Heart left ventricle (tissue), 16 donors: ENCODE data around the gene ZNF514. TPM values are rescaled to one million over a fixed set of nuclear protein-coding genes. Genes with fewer than 3 reads are reported as not detected.
"Not testable (repeated sequence)": the region's sequence is repeated elsewhere in the genome, so short reads cannot be mapped to it uniquely, and the experiment has no call there.

Experiments used
- ATAC-seq, 4 donors: fragments of 200-7000 bp; cut with Tn5 transposase; one replicate each; pipeline ENCODE4 v1.9.1; 2020 to 2022; ENCODE audit warnings: moderate library complexity in 4 of 4, mild to moderate bottlenecking in 3 of 4, moderate number of reproducible peaks in 1 of 4
- DNase-seq, 5 donors: peaks; one replicate each; pipeline ENCODE4 v3.0.0-alpha.2; 2020
- H3K27ac ChIP-seq, 12 donors: fragments of 200-600 bp; sonication (generic) in 4 of 12; one replicate each; pipeline versions ENCODE4 v1.5.0 to v1.8.0; 2016 to 2022; ENCODE audit warnings: mild to moderate bottlenecking in 2 of 12
- H3K27me3 ChIP-seq, 9 donors: fragments of 200-600 bp; sonication (generic) in 2 of 9; one replicate each; pipeline versions ENCODE4 v1.5.1 to v1.8.0; 2016 to 2022; ENCODE audit warnings: mild to moderate bottlenecking in 3 of 9
- H3K36me3 ChIP-seq, 9 donors: fragments of 200-600 bp; sonication (generic) in 2 of 9; one replicate each; pipeline versions ENCODE4 v1.5.0 to v1.8.0; 2018 to 2022; ENCODE audit warnings: mild to moderate bottlenecking in 2 of 9
- H3K4me1 ChIP-seq, 12 donors: fragments of 200-600 bp; sonication (generic) in 4 of 12; one replicate each; pipeline versions ENCODE4 v1.5.0 to v1.8.0; 2016 to 2022; ENCODE audit warnings: mild to moderate bottlenecking in 3 of 12
- H3K4me3 ChIP-seq, 12 donors: fragments of 200-600 bp; sonication (generic) in 4 of 12; one replicate each; pipeline versions ENCODE4 v1.5.0 to v1.8.0; 2017 to 2022; ENCODE audit warnings: mild to moderate bottlenecking in 9 of 12, moderate library complexity in 4 of 12
- H3K9me3 ChIP-seq, 12 donors: fragments of 200-600 bp; sonication (generic) in 4 of 12; one replicate each; pipeline versions ENCODE4 v1.5.0 to v1.8.0; 2016 to 2022; ENCODE audit warnings: mild to moderate bottlenecking in 1 of 12
- POLR2A ChIP-seq, 2 donors: fragments of 450-650 bp; IDR thresholded peaks; one replicate each; pipeline ENCODE4 v1.6.1; 2017; ENCODE audit warnings: antibody characterized with exemption in 2 of 2, mild to moderate bottlenecking in 2 of 2, moderate library complexity in 2 of 2
- WGBS, 4 donors: extraction: QIAGEN DNeasy Blood & Tissue Kit in 2 of 4; methylation state at CpG; one replicate each; pipeline versions ENCODE4 v1.1.5 to v1.1.7; 2013 to 2018; 5-methylcytosine and 5-hydroxymethylcytosine counted together
- intact Hi-C, 10 donors: fragments of 100-400 bp; cut with DNase I; formaldehyde crosslinking; loops; one replicate each; pipeline versions ENCODE4 v1.11.1 to v1.14.2; 2022
- polyA plus RNA-seq, 2 donors: library from polyadenylated mRNA; stranded (reverse); fragments of 200-250 nt; gene quantifications; one replicate each; pipeline ENCODE4 v1.2.3, GENCODE V29; 2013
- total RNA-seq, 9 donors: library from RNA; depleted of rRNA in 2 of 9; stranded (reverse); fragments of >200 nt in 2 of 9; fragmentation: NEBNext Ultra II Directional in 3 of 9; extraction: Animal tissue kit (Norgen Biotek cat#: 25700) in 3 of 9; gene quantifications; one replicate each; pipeline versions ENCODE4 v1.1.0 to v1.2.4, GENCODE V29; 2016 to 2023
- TF ChIP-seq, protein P1 (sequence below), 12 donors: fragments of 200-600 bp; sonication (generic) in 4 of 12; IDR thresholded peaks; one replicate each; pipeline versions ENCODE4 v1.5.0 to v1.8.0; 2018 to 2022; ENCODE audit warnings: antibody characterized with exemption in 12 of 12, mild to moderate bottlenecking in 5 of 12
- donor health status: ischemic (EF 13 %, LVEDD 7.1; RV severe dilation, severe dysfunction).
- donor health status: healthy with polysubstance abuse.
- donor health status: DM: no; HTN: yes; CAD: no.
- donor health status: DM: no; HTN: no; CAD: no.
- donor health status: ischemic (EF 25% LVEDD 6.9; RV normal size, moderate dysfunction).
- donor health status: ischemic (EF 25% LVEDD 5.7; RV mildly dilated, moderate dysfunction).
- donor health status: healthy.
- donor health status: DM: yes; HTN: yes; CAD: no.
- donor health status: ischemic (EF 35%, LVEDD 5.7; RV mildly dilated, moderate dysfunction).
- donor health status: nonischemic (EF 11% LVEDD 7.7; RV severe dilation, severe dysfunction).
- donor health status: DM: yes; HTN: yes; CAD: no.
- donor health status: PGD.
- donor health status: ischemic (EF 29% LVEDD 5.4; RV normal size, mild dysfunction).
- donor health status: nonischemic (EF 23%, LVEDD 6.1; RV moderate dilation, normal function).

The ZNF514 gene
- total and polyA plus RNA-seq, 11 donors, result 6.1 to 16.8 (median 11.2) TPM

DNA sequence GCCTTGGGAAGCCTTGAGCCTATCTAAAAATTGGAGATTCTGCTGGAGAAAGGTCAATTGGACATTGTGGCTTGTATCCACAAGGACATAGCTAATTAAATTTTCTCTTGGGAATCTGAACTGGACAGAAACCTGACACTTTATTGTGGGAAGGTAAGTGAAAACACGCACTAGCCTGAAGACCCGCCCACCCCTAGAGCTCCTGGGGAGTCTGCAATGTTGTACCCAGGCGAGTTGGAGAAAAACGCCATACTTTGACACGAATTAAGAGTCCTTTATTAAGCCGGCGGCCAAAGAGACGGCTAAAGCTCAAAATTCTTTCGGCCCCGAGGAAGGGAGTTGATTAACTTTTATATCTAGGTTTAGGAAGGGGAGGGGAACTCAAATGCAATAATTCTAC is 46.4 kb upstream of the ZNF514 start:
- WGBS, 4 donors, result 46 to 56% (median 52%) methylated on average over 10 of the region's 10 CpGs
- H3K4me3 ChIP-seq, result peak overlapping the region in 5 of 12 donors; percentile 73 to 94 (median 76)

DNA sequence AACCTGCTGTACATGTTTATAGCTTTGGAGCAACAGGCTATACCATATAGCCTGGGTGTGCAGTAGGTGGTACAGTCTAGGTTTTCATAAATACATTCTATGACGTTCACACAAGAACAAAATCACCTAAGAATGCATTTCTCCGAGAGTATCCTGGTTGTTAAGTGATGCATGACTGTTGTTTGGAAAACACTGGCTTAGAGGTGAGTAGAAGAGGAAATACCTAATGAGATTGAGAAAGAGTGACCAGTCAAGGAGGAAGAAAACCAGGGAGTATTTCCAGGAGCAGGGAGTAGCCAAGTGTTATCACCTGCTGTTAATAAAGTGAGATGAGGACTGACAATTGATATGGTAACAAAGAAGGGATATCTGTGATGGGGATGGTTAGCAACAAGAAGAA is 44.7 kb upstream of the ZNF514 start:
- 90 to 95% (median 92%) methylated on average over 2 of the region's 2 CpGs for WGBS, 4 donors
- no peak for ATAC-seq
- intact Hi-C loops, result loop anchor here in 1 of 10 donors (10.0 kb wide), 1 partner anchor 80 kb away; the partner anchor contains the start of gene MRPS5

More for the DNA sequence above, 46.4 kb upstream of the ZNF514 start:
- Histone ChIP-seq H3K36me3 (peaks cover 0 to 15% (median 0%) of the 10 kb centered on the region in 9 donors), H3K9me3 (peaks cover 0 to 21% (median 11%) of the 10 kb centered on the region in 12 donors), H3K4me1 (peaks cover 0 to 21% (median 10%) of the 10 kb centered on the region in 12 donors), H3K27ac (peak overlapping the region in 1 of 12 donors; percentile 94), H3K27me3 (no peaks in the 10 kb centered on the region)
- ATAC-seq (no peak), DNase-seq (no peak)
- intact Hi-C loops, result loop anchor here in 6 of 10 donors (2.0 to 10.0 kb wide), 7 partner anchors 39 to 129 kb away; partner anchors contain the start of genes ZNF2 (in 4 of the 6) and MRPS5 (in 2 of the 6)
- TF ChIP-seq, protein P1, sequence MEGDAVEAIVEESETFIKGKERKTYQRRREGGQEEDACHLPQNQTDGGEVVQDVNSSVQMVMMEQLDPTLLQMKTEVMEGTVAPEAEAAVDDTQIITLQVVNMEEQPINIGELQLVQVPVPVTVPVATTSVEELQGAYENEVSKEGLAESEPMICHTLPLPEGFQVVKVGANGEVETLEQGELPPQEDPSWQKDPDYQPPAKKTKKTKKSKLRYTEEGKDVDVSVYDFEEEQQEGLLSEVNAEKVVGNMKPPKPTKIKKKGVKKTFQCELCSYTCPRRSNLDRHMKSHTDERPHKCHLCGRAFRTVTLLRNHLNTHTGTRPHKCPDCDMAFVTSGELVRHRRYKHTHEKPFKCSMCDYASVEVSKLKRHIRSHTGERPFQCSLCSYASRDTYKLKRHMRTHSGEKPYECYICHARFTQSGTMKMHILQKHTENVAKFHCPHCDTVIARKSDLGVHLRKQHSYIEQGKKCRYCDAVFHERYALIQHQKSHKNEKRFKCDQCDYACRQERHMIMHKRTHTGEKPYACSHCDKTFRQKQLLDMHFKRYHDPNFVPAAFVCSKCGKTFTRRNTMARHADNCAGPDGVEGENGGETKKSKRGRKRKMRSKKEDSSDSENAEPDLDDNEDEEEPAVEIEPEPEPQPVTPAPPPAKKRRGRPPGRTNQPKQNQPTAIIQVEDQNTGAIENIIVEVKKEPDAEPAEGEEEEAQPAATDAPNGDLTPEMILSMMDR (IDR thresholded peaks at IDR 0.05), result no peak
- TF ChIP-seq POLR2A (IDR thresholded peaks at IDR 0.05), result no peak

DNA sequence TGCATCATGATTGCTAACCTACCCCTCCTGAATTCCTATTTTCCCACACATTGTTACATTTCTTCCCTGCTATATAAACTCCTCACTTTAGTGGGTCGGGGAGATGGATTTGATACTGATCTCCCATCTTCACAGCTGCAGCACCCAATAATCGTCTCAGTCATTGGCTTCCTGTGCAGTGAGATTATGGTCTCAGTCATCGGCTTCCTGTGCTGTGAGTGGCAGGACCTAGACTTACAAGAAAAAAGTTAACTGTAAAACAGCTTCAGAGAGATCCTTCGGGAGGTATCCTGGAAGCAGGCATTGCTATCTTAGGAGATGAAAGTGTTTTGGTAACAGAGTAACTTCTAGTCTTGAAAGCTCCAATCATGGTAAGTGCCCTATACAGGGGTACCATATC is 44.3 kb upstream of the ZNF514 start:
- 74 to 81% (median 76%) methylated on average over 4 of the region's 4 CpGs for WGBS, 4 donors
- ATAC-seq (no peak), DNase-seq (no peak)
- Histone ChIP-seq H3K27me3 (no peaks in the 10 kb centered on the region), H3K4me3 (no peak overlapping the region), H3K36me3 (no peaks in the 10 kb centered on the region), H3K27ac (no peak overlapping the region), H3K9me3 (no peaks in the 10 kb centered on the region), H3K4me1 (peaks cover 0 to 21% (median 10%) of the 10 kb centered on the region in 12 donors)
- intact Hi-C loops, result loop anchor here in 1 of 10 donors (10.0 kb wide), 1 partner anchor 79 kb away; the partner anchor contains the start of gene MRPS5
- no peak for TF ChIP-seq POLR2A (IDR thresholded peaks at IDR 0.05)
- TF ChIP-seq, protein P1 (IDR thresholded peaks at IDR 0.05), result no peak

More for the DNA sequence above, 44.7 kb upstream of the ZNF514 start:
- H3K36me3 ChIP-seq, result peaks cover 0 to 5% (median 0%) of the 10 kb centered on the region in 9 donors
- peaks cover 0 to 4% (median 0%) of the 10 kb centered on the region in 12 donors for H3K9me3 ChIP-seq
- no peak overlapping the region for H3K4me3 ChIP-seq
- peaks cover 0 to 21% (median 10%) of the 10 kb centered on the region in 12 donors for H3K4me1 ChIP-seq
- H3K27me3 ChIP-seq, result no peaks in the 10 kb centered on the region
- TF ChIP-seq, protein P1 (IDR thresholded peaks at IDR 0.05), result no peak
- no peak for TF ChIP-seq POLR2A (IDR thresholded peaks at IDR 0.05)
- H3K27ac ChIP-seq, result no peak overlapping the region
- no peak for DNase-seq

DNA sequence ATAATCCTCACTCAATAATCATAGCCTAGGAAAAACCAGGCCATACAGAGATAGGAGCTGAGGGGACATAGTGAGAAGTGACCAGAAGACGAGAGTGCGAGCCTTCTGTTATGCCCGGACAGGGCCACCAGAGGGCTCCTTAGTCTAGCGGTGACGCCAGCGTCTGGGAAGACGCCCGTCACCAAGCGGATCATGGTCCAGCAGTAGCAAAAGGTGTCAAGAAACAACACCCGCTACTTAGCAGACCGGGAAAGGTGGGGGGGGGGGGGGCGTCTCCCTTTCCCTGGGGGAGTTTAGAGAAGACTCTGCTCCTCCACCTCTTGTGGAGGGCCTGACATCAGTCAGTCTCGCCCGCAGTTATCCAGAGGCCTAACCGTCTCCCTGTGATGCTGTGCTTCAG is 33.3 kb upstream of the ZNF514 start:
- H3K4me3 ChIP-seq, ATAC-seq, H3K9me3 ChIP-seq, H3K27ac ChIP-seq, H3K36me3 ChIP-seq, H3K27me3 ChIP-seq, H3K4me1 ChIP-seq: not testable (repeated sequence)
- intact Hi-C loops, result loop anchor here in 3 of 10 donors (5.0 to 10.0 kb wide), 2 partner anchors 122 to 124 kb away; no protein-coding TSS in a partner anchor
- WGBS, 4 donors, result 19 to 21% (median 20%) methylated on average over 14 to 15 of the region's 15 CpGs
- TF ChIP-seq, protein P1 (IDR thresholded peaks at IDR 0.05), result peak; percentile 37 to 69 (median 60)
- peak; percentile 44 to 81 (median 62) for DNase-seq
